Prostate gland (tissue), 2 donors: ENCODE data around the gene ADIG.

ENCODE experiments used
- CTCF ChIP-seq, 4 experiments: fragments of 200-600 bp in 2 of 4; fragments of 450-650 bp in 2 of 4; sonication (generic) in 2 of 4; IDR thresholded peaks; 1 replicate in 3 of 4; 2 replicates in 1 of 4; pipeline ENCODE4 v1.5.1; 2016 to 2019; ENCODE audit warnings: antibody characterized with exemption in 4 of 4, mild to moderate bottlenecking in 2 of 4, moderate library complexity in 2 of 4
- POLR2A ChIP-seq: fragments of 450-650 bp; IDR thresholded peaks from one replicate; pipeline ENCODE4 v1.6.1; 2016; ENCODE audit warnings: antibody characterized with exemption, mild to moderate bottlenecking

- TF ChIP-seq POLR2A (no peak), CTCF (IDR thresholded peaks at IDR 0.05) (no peak)
These were observed 32.5 kb upstream of the ADIG start for GRCh38 chr20:38548356-38549083.
